ENCODE measurements around the gene PABPN1L. TPM values are rescaled to one million over a fixed set of nuclear protein-coding genes. Genes with fewer than 3 reads are reported as not detected.

Gene PABPN1L
- total and polyA plus RNA-seq, 10 of the 15 experiments (the other 5 are each of a cell fraction or from before 2014, with no cell fraction given), result not detected

GRCh38 chr16:88883117-88883895 is 16.8 kb upstream of the PABPN1L start:
- Histone ChIP-seq H3K27me3 (replicated peaks in 1 of 2; ENCODE audit: control insufficient read depth in 2 of 2, insufficient read depth in 2 of 2, low read length in 1 of 2) (no peaks in the 10 kb centered on the region), H2AFZ (ENCODE audit: control insufficient read depth, low read depth, low read length) (no peak overlapping the region), H3K9ac (ENCODE audit: control insufficient read depth, insufficient read depth, low read length) (no peak overlapping the region), H3K4me2 (ENCODE audit: control insufficient read depth, insufficient read depth) (no peak overlapping the region), H3K9me3 (replicated peaks; ENCODE audit: control insufficient read depth, insufficient read depth, low read length) (no peaks in the 10 kb centered on the region), H3K4me1 (ENCODE audit: control insufficient read depth, insufficient read depth, low read length) (no peaks in the 10 kb centered on the region), H4K20me1 (ENCODE audit: control insufficient read depth, insufficient read depth) (no peaks in the 10 kb centered on the region), H3K36me3 (ENCODE audit: control insufficient read depth in 2 of 2, insufficient read depth in 2 of 2, low read length in 1 of 2) (peaks cover 2 to 4% of the 10 kb centered on the region in 2 experiments; a peak in 3 of 4 replicates), H3K4me3 (no peak overlapping the region), H3K27ac (ENCODE audit: control insufficient read depth, insufficient read depth) (no peak overlapping the region), H3K79me2 (ENCODE audit: control insufficient read depth, insufficient read depth, low read length) (no peaks in the 10 kb centered on the region)
- ChIA-PET CTCF (no interaction called here), RAD21 (ENCODE audit: unreplicated experiment) (no interaction called here), SMC1A (ENCODE audit: uncharacterized antibody, unreplicated experiment) (no interaction called here), POLR2A (no interaction called here)
- in situ Hi-C loops (cut with MboI), result no loop called here
- no peak for ATAC-seq
- FAIRE-seq, result no peak
- DNase-seq (ENCODE audit: low read depth, low spot score), result no peak
- 99% methylated on average over 49 of the region's 49 CpGs for WGBS (ENCODE audit: insufficient coverage, insufficient replicate concordance, low lambda C conversion rate, missing lambda C conversion rate)
- no TSS peak for BruUV-seq (replicated peaks)
- intact Hi-C loops (cut with micrococcal nuclease; ENCODE audit: unreplicated experiment), result no loop called here
- no peak for TF ChIP-seq BCL11A (IDR thresholded peaks at IDR 0.05; ENCODE audit: low read depth, low read length)
- no peak for TF ChIP-seq ZBTB40 (IDR thresholded peaks at IDR 0.05; ENCODE audit: borderline replicate concordance)
- no peak for TF ChIP-seq MXI1 (IDR thresholded peaks at IDR 0.05; ENCODE audit: low read depth, low read length)
- no peak for TF ChIP-seq RBBP5 (conservative IDR thresholded peaks at IDR 0.05)
- TF ChIP-seq CBX3 (IDR thresholded peaks at IDR 0.05; ENCODE audit: borderline replicate concordance, low read depth), result no peak
- TF ChIP-seq MEF2B (IDR thresholded peaks at IDR 0.05; ENCODE audit: partially characterized antibody, poor library complexity, severe bottlenecking), result no peak
- no peak for TF ChIP-seq HSF1 (IDR thresholded peaks at IDR 0.05; ENCODE audit: low read depth, low read length)
- TF ChIP-seq HDAC2 (IDR thresholded peaks at IDR 0.05), result no peak
- TF ChIP-seq USF1 (IDR thresholded peaks at IDR 0.05; ENCODE audit: borderline replicate concordance, extremely low read length, insufficient read depth, low read depth, low read length), result no peak
- no peak for TF ChIP-seq E2F8 (IDR thresholded peaks at IDR 0.05; ENCODE audit: low read depth, partially characterized antibody)
